Adipocyte (in vitro differentiated cells): ENCODE data around the gene EIF4ENIF1.
"Not testable (repeated sequence)": the region's sequence is repeated elsewhere in the genome, so short reads cannot be mapped to it uniquely, and the experiment has no call there.

ENCODE experiments used
- DNase-seq: peaks from one replicate; pipeline ENCODE4 v3.0.0-alpha.2; 2015; ENCODE audit warnings: low read depth
- H3K27me3 ChIP-seq: replicated peaks from 2 replicates; pipeline ENCODE4 v1.7.0; 2013; ENCODE audit warnings: mild to moderate bottlenecking, low read length, moderate library complexity; ENCODE audit not compliant: control insufficient read depth, insufficient read depth
- H3K36me3 ChIP-seq: 2 replicates; pipeline ENCODE4 v1.7.0; 2013; ENCODE audit warnings: low read length, mild to moderate bottlenecking, moderate library complexity; ENCODE audit not compliant: control insufficient read depth, insufficient read depth, severe bottlenecking
- H3K4me1 ChIP-seq: 2 replicates; pipeline ENCODE4 v1.7.0; 2013; ENCODE audit warnings: mild to moderate bottlenecking, low read length, moderate library complexity; ENCODE audit not compliant: control insufficient read depth, insufficient read depth
- H3K4me3 ChIP-seq: 2 replicates; pipeline ENCODE4 v1.7.0; 2013; ENCODE audit warnings: mild to moderate bottlenecking, low read length, moderate library complexity
- H3K9ac ChIP-seq: 2 replicates; pipeline ENCODE4 v1.7.0; 2013; ENCODE audit warnings: mild to moderate bottlenecking, low read length, moderate library complexity
- H3K9me3 ChIP-seq: 2 replicates; pipeline ENCODE4 v1.7.0; 2013; ENCODE audit warnings: mild to moderate bottlenecking, low read length, moderate library complexity; ENCODE audit not compliant: control insufficient read depth

EIF4ENIF1 gene

DNA sequence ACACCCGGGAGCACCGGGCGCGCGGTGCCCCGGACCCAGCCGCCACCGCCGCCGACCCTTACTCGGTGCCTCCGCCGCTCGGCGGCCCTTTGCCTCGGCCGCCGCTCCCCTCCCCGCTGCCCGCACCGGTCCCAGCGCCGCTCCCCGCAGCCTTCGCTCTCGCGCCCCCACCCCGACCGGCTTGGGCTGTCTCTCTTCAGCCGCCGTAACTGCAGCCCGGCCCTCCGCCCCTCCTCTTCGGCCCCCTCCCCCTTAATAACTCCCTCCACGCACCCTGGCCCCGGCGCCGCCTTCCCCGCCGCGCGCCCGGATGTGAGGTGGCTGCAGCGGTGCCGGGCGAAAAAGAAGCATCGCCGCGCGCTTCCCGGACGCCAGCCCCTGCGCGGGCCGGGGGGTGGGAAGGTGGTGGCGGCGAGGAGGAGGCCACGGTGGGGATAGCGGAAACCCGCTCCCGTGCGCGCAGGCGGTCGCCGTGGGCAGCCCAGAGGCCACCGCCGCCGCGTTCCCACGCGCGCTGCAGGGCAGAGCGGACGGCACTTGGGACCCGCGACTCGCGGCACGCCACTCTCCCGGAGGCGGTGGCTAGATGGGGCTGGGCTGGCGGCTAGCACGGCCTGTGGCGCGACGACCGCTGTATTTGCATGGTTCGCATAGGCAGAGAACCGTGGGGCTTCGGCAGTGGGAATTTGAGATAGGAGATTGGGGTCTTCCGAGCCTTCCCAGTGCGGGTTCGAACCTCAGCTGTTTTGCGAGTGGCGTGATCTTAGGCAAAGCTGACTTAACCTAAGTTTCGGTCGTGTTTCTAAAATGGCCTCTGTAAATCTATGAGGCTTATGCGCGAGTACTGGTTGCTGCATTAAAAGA is at the start of gene EIF4ENIF1:
Gene EIF4ENIF1, minus strand, starts transcription at position 211 of the 864 bp plus-strand sequence. CDS start 1,124 bp downstream, outside the sequence.
- H3K4me1 ChIP-seq: peaks cover 19% of the 10 kb centered on the region
- DNase-seq: peak; percentile 92
- peaks cover 19% of the 10 kb centered on the region for H3K36me3 ChIP-seq
- H3K9ac ChIP-seq: peak within 1 kb of the TSS; percentile 88
- peak within 1 kb of the TSS; percentile 93 for H3K4me3 ChIP-seq
- H3K9me3 ChIP-seq: no peaks in the 10 kb centered on the region
- no peaks in the 10 kb centered on the region for H3K27me3 ChIP-seq

DNA sequence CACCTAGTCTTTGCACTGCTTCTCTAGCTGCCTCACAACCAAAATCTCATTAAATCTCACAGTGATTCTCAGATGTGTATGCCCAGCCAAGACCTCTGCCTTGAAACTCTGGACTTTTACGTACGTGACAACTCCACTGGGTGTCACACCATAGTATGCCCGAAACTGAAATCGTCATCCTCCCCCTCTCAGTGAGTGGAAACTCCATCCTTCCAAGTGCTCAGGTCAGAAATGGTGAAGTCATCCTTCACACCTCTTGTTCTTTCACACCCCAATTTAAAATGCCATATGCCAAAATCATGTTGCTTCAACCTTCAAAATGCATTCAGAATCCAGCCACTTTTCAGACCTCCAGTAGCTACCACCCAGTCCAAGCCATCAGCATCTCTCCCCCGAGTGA is 49.2 kb upstream of the EIF4ENIF1 start:
- no peaks in the 10 kb centered on the region for H3K9me3 ChIP-seq
- no peak overlapping the region for H3K9ac ChIP-seq
- no peaks in the 10 kb centered on the region for H3K27me3 ChIP-seq
- no peak overlapping the region for H3K4me3 ChIP-seq
- no peaks in the 10 kb centered on the region for H3K36me3 ChIP-seq
- DNase-seq: no peak
- no peaks in the 10 kb centered on the region for H3K4me1 ChIP-seq

DNA sequence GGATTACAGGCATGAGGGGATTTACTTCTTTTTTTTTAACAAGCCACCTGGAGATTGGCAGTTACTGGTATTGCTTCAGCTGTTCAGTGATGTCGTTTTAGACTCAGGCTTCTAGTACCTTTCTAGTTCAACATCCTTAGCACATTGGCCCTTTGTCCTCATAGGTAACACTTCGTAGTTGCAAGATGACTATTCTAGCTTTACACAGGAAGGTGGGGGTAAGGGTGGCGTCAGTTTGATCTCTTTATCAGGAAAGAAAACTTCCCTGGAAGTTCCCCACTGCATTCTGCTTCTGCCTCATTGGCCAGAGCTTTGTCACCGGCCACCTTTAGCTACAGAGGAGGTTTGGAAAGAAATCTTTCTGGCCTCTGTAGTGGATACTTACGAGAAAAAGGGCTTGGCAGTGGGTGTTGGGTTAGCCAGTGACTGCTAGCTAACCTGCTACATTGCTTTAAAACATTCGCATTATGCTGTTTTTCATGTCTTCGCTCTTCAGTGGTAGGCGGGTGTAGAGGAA is 47.4 kb upstream of the EIF4ENIF1 start:
- no peak for DNase-seq

GRCh38 chr22:31533374-31533773 is 43.7 kb upstream of the EIF4ENIF1 start:
- H3K27me3 ChIP-seq: no peaks in the 10 kb centered on the region
- peaks cover 9% of the 10 kb centered on the region for H3K4me1 ChIP-seq
- no peaks in the 10 kb centered on the region for H3K9me3 ChIP-seq
- no peak for DNase-seq
- no peaks in the 10 kb centered on the region for H3K36me3 ChIP-seq
- no peak overlapping the region for H3K4me3 ChIP-seq
- H3K9ac ChIP-seq: no peak overlapping the region

More for the DNA sequence above, 47.4 kb upstream of the EIF4ENIF1 start:
- Histone ChIP-seq H3K36me3 (no peaks in the 10 kb centered on the region), H3K9ac (no peak overlapping the region), H3K9me3 (no peaks in the 10 kb centered on the region), H3K4me3 (no peak overlapping the region), H3K27me3 (no peaks in the 10 kb centered on the region), H3K4me1 (no peaks in the 10 kb centered on the region)

- peak; percentile 59 for DNase-seq
- Histone ChIP-seq H3K27me3 (no peaks in the 10 kb centered on the region), H3K36me3 (no peaks in the 10 kb centered on the region), H3K4me3 (no peak overlapping the region), H3K9ac (no peak overlapping the region), H3K4me1 (peaks cover 9% of the 10 kb centered on the region), H3K9me3 (no peaks in the 10 kb centered on the region)
Measured at GRCh38 chr22:31532060-31532459, 42.4 kb upstream of the EIF4ENIF1 start.

DNA sequence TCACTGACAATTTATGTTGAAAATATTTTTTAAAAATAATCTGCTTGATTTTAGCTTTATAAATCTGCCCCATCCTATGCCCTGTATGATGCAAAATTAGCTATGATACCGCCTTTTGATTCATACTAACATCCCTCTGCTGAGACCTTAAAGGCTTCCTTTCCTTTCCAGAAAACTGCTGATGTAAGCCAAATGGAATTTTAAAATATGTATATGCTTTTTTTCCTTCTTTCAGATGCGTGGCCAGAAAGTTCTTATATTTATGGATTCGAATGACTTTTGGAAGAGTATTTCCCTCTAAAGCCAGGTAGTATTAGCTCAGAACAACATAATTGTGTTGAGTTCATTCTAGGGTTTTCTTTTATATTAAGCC is 41.2 kb upstream of the EIF4ENIF1 start:
- H3K9ac ChIP-seq: no peak overlapping the region
- peak overlapping the region; percentile 8 for H3K4me3 ChIP-seq
- peak; percentile 76 for DNase-seq
- no peaks in the 10 kb centered on the region for H3K36me3 ChIP-seq
- peaks cover 9% of the 10 kb centered on the region for H3K4me1 ChIP-seq
- no peaks in the 10 kb centered on the region for H3K9me3 ChIP-seq
- H3K27me3 ChIP-seq: no peaks in the 10 kb centered on the region

GRCh38 chr22:31526270-31526669 is 36.6 kb upstream of the EIF4ENIF1 start:
- no peaks in the 10 kb centered on the region for H3K9me3 ChIP-seq
- DNase-seq: no peak
- peaks cover 9% of the 10 kb centered on the region for H3K4me1 ChIP-seq
- no peak overlapping the region for H3K4me3 ChIP-seq
- H3K27me3 ChIP-seq: no peaks in the 10 kb centered on the region
- no peaks in the 10 kb centered on the region for H3K36me3 ChIP-seq
- H3K9ac ChIP-seq: no peak overlapping the region

DNA sequence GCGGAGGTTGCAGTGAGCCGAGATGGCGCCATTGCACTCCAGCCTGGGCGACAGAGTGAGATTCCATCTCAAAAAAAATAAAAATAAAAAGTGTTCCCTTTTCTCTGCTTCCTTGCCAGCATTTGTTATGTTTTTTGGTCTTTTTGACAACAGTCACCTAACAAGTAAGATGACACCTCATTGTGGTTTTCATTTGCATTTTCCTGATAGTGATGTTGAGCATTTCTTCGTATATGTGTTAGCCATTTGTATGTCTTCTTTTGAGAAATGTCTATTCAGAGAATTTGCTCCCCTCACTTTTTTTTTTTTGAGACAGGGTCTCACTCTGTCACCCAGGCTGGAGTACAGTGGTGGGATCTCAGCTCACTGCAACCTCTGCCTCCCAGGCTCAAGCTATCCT is 34.5 kb upstream of the EIF4ENIF1 start:
- not testable (repeated sequence) for H3K27me3 ChIP-seq, H3K4me1 ChIP-seq, H3K4me3 ChIP-seq, H3K9ac ChIP-seq, H3K9me3 ChIP-seq, H3K36me3 ChIP-seq, DNase-seq

- no peaks in the 10 kb centered on the region for H3K4me1 ChIP-seq
- no peak overlapping the region for H3K4me3 ChIP-seq
- H3K36me3 ChIP-seq: no peaks in the 10 kb centered on the region
- H3K9me3 ChIP-seq: no peaks in the 10 kb centered on the region
- DNase-seq: no peak
- H3K27me3 ChIP-seq: no peaks in the 10 kb centered on the region
- H3K9ac ChIP-seq: no peak overlapping the region
Measured at GRCh38 chr22:31520051-31520450, 30.4 kb upstream of the EIF4ENIF1 start.

GRCh38 chr22:31509061-31509762 is 19.6 kb upstream of the EIF4ENIF1 start:
- no peak for DNase-seq

GRCh38 chr22:31508536-31508935 is 18.9 kb upstream of the EIF4ENIF1 start:
- H3K4me3 ChIP-seq: no peak overlapping the region

More at GRCh38 chr22:31509061-31509762, 19.6 kb upstream of the EIF4ENIF1 start:
- Histone ChIP-seq H3K27me3 (no peaks in the 10 kb centered on the region), H3K9me3 (no peaks in the 10 kb centered on the region), H3K36me3 (no peaks in the 10 kb centered on the region), H3K4me3 (no peak overlapping the region), H3K4me1 (peaks cover 6% of the 10 kb centered on the region), H3K9ac (no peak overlapping the region)

More at GRCh38 chr22:31508536-31508935, 18.9 kb upstream of the EIF4ENIF1 start:
- Histone ChIP-seq H3K9me3 (no peaks in the 10 kb centered on the region), H3K36me3 (no peaks in the 10 kb centered on the region), H3K27me3 (no peaks in the 10 kb centered on the region), H3K9ac (no peak overlapping the region), H3K4me1 (peaks cover 6% of the 10 kb centered on the region)
- no peak for DNase-seq
